Calu3 (cell line): Measurements from ENCODE around the gene MS4A12. TPM values are rescaled to one million over a fixed set of nuclear protein-coding genes. Genes with fewer than 3 reads are reported as not detected.
"Not testable (repeated sequence)": the region's sequence is repeated elsewhere in the genome, so short reads cannot be mapped to it uniquely, and the experiment has no call there.

Experiments used
- Bru-seq: library from RNA; stranded (reverse); fragments of 400-500 nt; gene quantifications from one replicate; lab custom pipeline; 2021; lab: Mats Ljungman, UMichigan
- BruChase-seq, 2 experiments: library from RNA; stranded (reverse); fragments of 400-500 nt; gene quantifications; one replicate each; lab custom pipeline; 2021; lab: Mats Ljungman, UMichigan
- BruUV-seq: library from RNA; stranded (reverse); fragments of 400-500 nt; replicated peaks from 2 replicates; lab custom pipeline; 2021; lab: Mats Ljungman, UMichigan
- CTCF ChIA-PET: fragments of 300-600 bp; sonication (Branson Sonifier 250); formaldehyde crosslinking; loops from one replicate; lab custom pipeline; 2022; ENCODE audit warnings: antibody characterized with exemption; lab: Charles Lee
- DNase-seq: peaks from one replicate; pipeline ENCODE4 v3.0.0; 2022
- H3K27ac Mint-ChIP-seq: one replicate; pipeline ENCODE4 v1.8.0; 2022; ENCODE audit warnings: mixed read lengths; ENCODE audit not compliant: unreplicated experiment
- H3K27me3 Mint-ChIP-seq: one replicate; pipeline ENCODE4 v1.8.0; 2022; ENCODE audit warnings: mixed read lengths; ENCODE audit not compliant: unreplicated experiment
- H3K36me3 Mint-ChIP-seq: one replicate; pipeline ENCODE4 v1.8.0; 2022; ENCODE audit warnings: mild to moderate bottlenecking, moderate library complexity, mixed read lengths; ENCODE audit not compliant: insufficient read depth, unreplicated experiment
- H3K4me1 Mint-ChIP-seq: one replicate; pipeline ENCODE4 v1.8.0; 2022; ENCODE audit warnings: mild to moderate bottlenecking, low read depth, mixed read lengths; ENCODE audit not compliant: unreplicated experiment
- H3K4me3 Mint-ChIP-seq: one replicate; pipeline ENCODE4 v1.8.0; 2022; ENCODE audit warnings: mild to moderate bottlenecking, low read depth, moderate library complexity, mixed read lengths; ENCODE audit not compliant: unreplicated experiment
- H3K9me3 Mint-ChIP-seq: one replicate; pipeline ENCODE4 v1.8.0; 2022; ENCODE audit warnings: low read depth, mixed read lengths; ENCODE audit not compliant: unreplicated experiment
- intact Hi-C: fragments of 100-400 bp; cut with micrococcal nuclease; formaldehyde crosslinking; loops from one replicate; pipeline ENCODE4 v1.10.0; 2022; ENCODE audit not compliant: unreplicated experiment
- long read RNA-seq: library from polyadenylated mRNA; stranded (forward); transcript quantifications from one replicate; pipeline ENCODE4 v2.0.0, GENCODE V29; 2022
- total RNA-seq: library from RNA; stranded (reverse); gene quantifications from 2 replicates; pipeline ENCODE4 v1.2.3, GENCODE V29; 2022
- TF ChIP-seq, protein P1 (sequence below): fragments of 200-600 bp; IDR thresholded peaks from one replicate; pipeline ENCODE4 v1.8.0; 2022; ENCODE audit warnings: antibody characterized with exemption; ENCODE audit not compliant: unreplicated experiment

MS4A12 gene, protein sequence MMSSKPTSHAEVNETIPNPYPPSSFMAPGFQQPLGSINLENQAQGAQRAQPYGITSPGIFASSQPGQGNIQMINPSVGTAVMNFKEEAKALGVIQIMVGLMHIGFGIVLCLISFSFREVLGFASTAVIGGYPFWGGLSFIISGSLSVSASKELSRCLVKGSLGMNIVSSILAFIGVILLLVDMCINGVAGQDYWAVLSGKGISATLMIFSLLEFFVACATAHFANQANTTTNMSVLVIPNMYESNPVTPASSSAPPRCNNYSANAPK
- total RNA-seq, result not detected in 2 replicates
- Bru-seq, nascent RNA, result not detected
- not detected for BruChase-seq, experiment 1, labeled RNA remaining after a 6-hour chase
- BruChase-seq, experiment 2, labeled RNA remaining after a 2-hour chase, result not detected
- long read RNA-seq, result 0 reads

DNA sequence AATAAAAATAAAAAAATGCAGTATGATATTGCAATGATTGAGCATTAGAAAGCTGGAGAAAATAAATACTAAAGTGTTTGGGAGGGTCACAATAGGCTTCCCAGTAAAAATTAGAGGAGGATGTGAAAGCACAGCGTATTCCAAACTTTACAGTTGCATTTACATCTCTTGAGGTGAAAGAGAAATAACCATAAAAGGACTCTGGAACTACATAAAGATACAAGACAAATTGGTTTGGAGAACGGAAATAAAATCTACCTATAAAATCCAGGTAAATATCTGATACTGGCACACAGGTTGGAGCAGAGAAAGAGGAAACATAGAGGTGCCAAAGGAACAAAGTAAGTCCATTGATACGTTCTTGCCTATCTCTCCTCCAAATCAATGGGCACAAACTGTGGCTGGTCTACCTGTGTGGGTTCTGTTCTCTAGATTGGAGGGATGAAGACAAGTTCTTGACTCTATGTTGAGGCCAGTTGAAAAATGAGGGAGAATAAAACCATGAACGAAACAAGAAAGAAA is at the start of gene MS4A12:
Gene MS4A12 (plus strand): TSS at position 291 of the 522 bp plus-strand sequence. CDS start 4,541 bp downstream, outside the sequence.
- BruUV-seq, result no TSS peak
- Mint-ChIP-seq H3K27me3 (peaks cover 13% of the 10 kb centered on the region), H3K9me3 (peaks cover 2% of the 10 kb centered on the region), H3K27ac (no peak within 1 kb of the TSS), H3K36me3 (no peaks in the 10 kb centered on the region), H3K4me3 (no peak within 1 kb of the TSS), H3K4me1 (no peaks in the 10 kb centered on the region)
- DNase-seq, result no peak
- intact Hi-C loops, result no loop called here
- TF ChIP-seq, protein P1, sequence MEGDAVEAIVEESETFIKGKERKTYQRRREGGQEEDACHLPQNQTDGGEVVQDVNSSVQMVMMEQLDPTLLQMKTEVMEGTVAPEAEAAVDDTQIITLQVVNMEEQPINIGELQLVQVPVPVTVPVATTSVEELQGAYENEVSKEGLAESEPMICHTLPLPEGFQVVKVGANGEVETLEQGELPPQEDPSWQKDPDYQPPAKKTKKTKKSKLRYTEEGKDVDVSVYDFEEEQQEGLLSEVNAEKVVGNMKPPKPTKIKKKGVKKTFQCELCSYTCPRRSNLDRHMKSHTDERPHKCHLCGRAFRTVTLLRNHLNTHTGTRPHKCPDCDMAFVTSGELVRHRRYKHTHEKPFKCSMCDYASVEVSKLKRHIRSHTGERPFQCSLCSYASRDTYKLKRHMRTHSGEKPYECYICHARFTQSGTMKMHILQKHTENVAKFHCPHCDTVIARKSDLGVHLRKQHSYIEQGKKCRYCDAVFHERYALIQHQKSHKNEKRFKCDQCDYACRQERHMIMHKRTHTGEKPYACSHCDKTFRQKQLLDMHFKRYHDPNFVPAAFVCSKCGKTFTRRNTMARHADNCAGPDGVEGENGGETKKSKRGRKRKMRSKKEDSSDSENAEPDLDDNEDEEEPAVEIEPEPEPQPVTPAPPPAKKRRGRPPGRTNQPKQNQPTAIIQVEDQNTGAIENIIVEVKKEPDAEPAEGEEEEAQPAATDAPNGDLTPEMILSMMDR, result no peak
- CTCF ChIA-PET, result no interaction called here

DNA sequence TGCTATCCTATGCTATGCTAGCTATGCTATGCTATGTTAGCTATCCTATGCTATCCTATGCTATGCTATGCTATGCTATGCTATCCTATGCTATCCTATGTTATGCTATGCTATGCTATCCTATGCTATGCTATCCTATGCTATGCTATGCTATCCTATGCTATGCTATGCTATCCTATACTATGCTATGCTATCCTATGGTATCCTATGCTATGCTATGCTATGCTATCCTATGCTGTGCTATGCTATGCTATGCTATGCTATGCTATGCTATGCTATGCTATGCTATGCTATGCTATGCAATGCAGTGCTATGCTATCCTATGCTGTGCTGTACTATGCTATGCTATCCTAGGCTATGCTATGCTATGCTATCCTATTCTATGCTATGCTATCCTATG is 45.5 kb upstream of the MS4A12 start:
- Mint-ChIP-seq H3K4me1 (no peaks in the 10 kb centered on the region), H3K27me3 (no peaks in the 10 kb centered on the region), H3K36me3 (no peaks in the 10 kb centered on the region), H3K4me3 (peak overlapping the region; percentile 29), H3K9me3 (no peaks in the 10 kb centered on the region), H3K27ac (peak overlapping the region; percentile 9)
- CTCF ChIA-PET, result no interaction called here
- no TSS peak for BruUV-seq
- TF ChIP-seq, protein P1, result no peak
- intact Hi-C loops, result no loop called here
- DNase-seq, result no peak

DNA sequence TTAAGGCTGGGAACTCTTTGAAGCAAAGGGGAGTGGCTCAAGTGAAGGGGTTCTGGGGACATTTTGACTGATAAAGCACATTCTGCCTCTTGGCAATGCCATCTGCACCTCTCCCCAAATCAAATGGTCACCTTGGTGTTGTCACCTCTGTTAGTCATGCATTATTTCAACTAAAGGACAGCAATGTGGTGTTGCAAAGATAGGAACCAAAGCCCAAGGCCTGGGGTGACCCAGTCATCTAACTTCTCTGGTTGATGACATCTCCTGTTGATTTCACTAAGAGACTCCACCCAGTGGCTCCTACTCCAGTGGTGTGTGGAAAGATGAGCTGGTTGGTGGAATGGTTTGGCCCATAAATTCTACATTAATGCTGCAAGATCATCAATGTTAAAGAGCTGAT is 44.7 kb upstream of the MS4A12 start:
- intact Hi-C loops, result no loop called here
- no TSS peak for BruUV-seq
- Mint-ChIP-seq H3K9me3 (no peaks in the 10 kb centered on the region), H3K4me3 (no peak overlapping the region), H3K36me3 (no peaks in the 10 kb centered on the region), H3K4me1 (no peaks in the 10 kb centered on the region), H3K27me3 (no peaks in the 10 kb centered on the region), H3K27ac (no peak overlapping the region)
- no peak for DNase-seq
- CTCF ChIA-PET, result no interaction called here
- TF ChIP-seq, protein P1, result no peak

DNA sequence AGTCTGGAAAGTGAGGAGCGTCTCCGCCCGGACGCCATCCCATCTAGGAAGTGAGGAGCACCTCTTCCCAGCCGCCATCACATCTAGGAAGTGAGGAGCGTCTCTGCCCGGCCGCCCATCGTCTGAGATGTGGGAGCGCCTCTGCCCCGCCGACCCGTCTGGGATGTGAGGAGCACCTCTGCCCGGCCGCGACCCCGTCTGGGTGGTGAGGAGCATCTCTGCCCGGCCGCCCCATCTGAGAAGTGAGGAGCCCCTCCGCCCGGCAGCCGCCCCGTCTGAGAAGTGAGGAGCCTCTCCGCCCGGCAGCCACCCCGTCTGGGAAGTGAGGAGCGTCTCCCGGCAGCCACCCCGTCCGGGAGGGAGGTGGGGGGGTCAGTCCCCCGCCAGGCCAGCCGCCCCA is 41.4 kb upstream of the MS4A12 start:
- H3K4me1 Mint-ChIP-seq, intact Hi-C loops, BruUV-seq, H3K36me3 Mint-ChIP-seq, H3K9me3 Mint-ChIP-seq, CTCF ChIA-PET, H3K4me3 Mint-ChIP-seq, H3K27ac Mint-ChIP-seq, DNase-seq, H3K27me3 Mint-ChIP-seq: not testable (repeated sequence)

DNA sequence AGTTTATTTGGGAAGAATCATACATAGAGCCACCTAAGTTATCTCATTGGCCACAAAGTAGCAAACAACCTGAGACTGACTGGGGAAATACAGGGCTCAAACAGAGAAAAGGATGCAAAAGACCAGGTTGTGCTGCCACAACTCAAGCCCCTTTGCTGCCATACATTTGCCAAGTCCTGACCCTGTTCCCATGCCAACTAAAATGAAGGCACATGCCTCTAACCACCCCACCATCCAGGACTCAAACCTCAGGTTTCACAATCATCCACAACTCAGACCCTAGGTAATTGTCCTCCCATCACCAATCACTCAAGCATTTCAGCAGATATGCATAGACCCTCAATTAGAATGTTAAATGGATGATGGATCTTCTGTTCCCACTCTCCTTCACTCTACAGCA is 38.4 kb upstream of the MS4A12 start:
- no peaks in the 10 kb centered on the region for H3K36me3 Mint-ChIP-seq
- H3K27ac Mint-ChIP-seq, result no peak overlapping the region
- no peak overlapping the region for H3K4me3 Mint-ChIP-seq
- CTCF ChIA-PET, result no interaction called here
- intact Hi-C loops, result no loop called here
- no peaks in the 10 kb centered on the region for H3K9me3 Mint-ChIP-seq
- DNase-seq, result no peak
- no TSS peak for BruUV-seq
- H3K27me3 Mint-ChIP-seq, result peaks cover 18% of the 10 kb centered on the region
- no peaks in the 10 kb centered on the region for H3K4me1 Mint-ChIP-seq
- TF ChIP-seq, protein P1, result no peak
